H1 (cell line): ENCODE measurements around the gene CYGB. TPM values are rescaled to one million over a fixed set of nuclear protein-coding genes. Genes with fewer than 3 reads are reported as not detected.

Experiments
- EGR1 ChIP-seq: IDR thresholded peaks from 2 replicates; pipeline ENCODE4 v1.6.1; 2011; ENCODE audit warnings: low read depth, low read length, borderline replicate concordance
- EP300 ChIP-seq, 2 experiments: IDR thresholded peaks; 1 replicate in 1 of 2; 2 replicates in 1 of 2; pipeline ENCODE4 v1.6.1; 2011 to 2012; ENCODE audit warnings: low read depth in 2 of 2, low read length in 2 of 2, mild to moderate bottlenecking in 2 of 2, borderline replicate concordance in 1 of 2, inconsistent platforms in 1 of 2, moderate library complexity in 1 of 2
- HDAC2 ChIP-seq, 2 experiments: fragments of 300-600 bp in 1 of 2; sonication (generic) in 1 of 2; IDR thresholded peaks; 2 replicates each; pipeline ENCODE4 v1.6.1; 2011 to 2012; ENCODE audit warnings: low read depth in 2 of 2, low read length in 2 of 2, mild to moderate bottlenecking in 2 of 2, moderate library complexity in 2 of 2, borderline replicate concordance in 1 of 2, inconsistent platforms in 1 of 2
- JUN ChIP-seq: IDR thresholded peaks from 2 replicates; pipeline ENCODE4 v1.6.1; 2011; ENCODE audit warnings: low read depth, mild to moderate bottlenecking, improper control_type of control experiment, low read length
- RFX5 ChIP-seq: IDR thresholded peaks from 2 replicates; pipeline ENCODE4 v1.6.1; 2011; ENCODE audit warnings: low read depth, low read length, improper control_type of control experiment, borderline replicate concordance
- SIRT6 ChIP-seq: IDR thresholded peaks from one replicate; pipeline ENCODE4 v1.7.1; 2012; ENCODE audit warnings: low read length, inconsistent platforms
- polyA plus RNA-seq, 7 experiments: library from polyadenylated mRNA; depleted of rRNA in 3 of 7; stranded (reverse) in 5 of 7; unstranded in 2 of 7; fragments of >200 nt in 5 of 7; fragments of 200-250 nt in 2 of 7; gene quantifications; 1 replicate in 5 of 7; 2 replicates in 1 of 7; 4 replicates in 1 of 7; pipeline versions ENCODE4 v1.2.1 to v1.2.3, GENCODE V29; 2011 to 2013; ENCODE audit warnings: missing spikeins in 2 of 7, mixed read lengths in 2 of 7
- total RNA-seq: library from RNA; stranded (reverse); fragmentation: NEBNext Ultra II Directional; extraction: Animal tissue kit (Norgen Biotek cat#: 25700); gene quantifications from 2 replicates; pipeline ENCODE4 v1.2.1, GENCODE V29; 2021

CYGB gene
- total and polyA plus RNA-seq, 2 of the 8 experiments (the other 6 are each of a cell fraction or from before 2014, with no cell fraction given) = 2.7 to 3.7 TPM

GRCh38 chr17:76492989-76493501 lies 44.5 kb downstream of the CYGB start (continued):
- no peak for TF ChIP-seq JUN
- TF ChIP-seq EGR1 = no peak
- no peak for TF ChIP-seq HDAC2 (IDR thresholded peaks at IDR 0.05; ENCODE audit: borderline replicate concordance in 1 of 2, low read depth in 2 of 2, low read length in 2 of 2)
- TF ChIP-seq EP300 (IDR thresholded peaks at IDR 0.05; ENCODE audit: borderline replicate concordance in 1 of 2, low read depth in 2 of 2, low read length in 2 of 2) = no peak
- TF ChIP-seq RFX5 = no peak
- no peak for TF ChIP-seq SIRT6
